HEK293 (cell line): Measurements from ENCODE around the gene RBM19.

ENCODE experiments used
- CTCF ChIP-seq: fragments of 450-650 bp; formaldehyde crosslinking; IDR thresholded peaks from 2 replicates; pipeline ENCODE4 v1.5.1; 2016; ENCODE audit warnings: missing biosample characterization, missing genetic modification characterization
- GLI4 ChIP-seq: fragments of 450-650 bp; formaldehyde crosslinking; IDR thresholded peaks from 2 replicates; pipeline ENCODE4 v1.5.1; 2016; ENCODE audit warnings: missing biosample characterization, missing genetic modification characterization
- SP7 ChIP-seq: fragments of 450-650 bp; formaldehyde crosslinking; IDR thresholded peaks from 2 replicates; pipeline ENCODE4 v1.5.1; 2016; ENCODE audit warnings: missing biosample characterization, missing genetic modification characterization
- ZNF121 ChIP-seq: fragments of 450-650 bp; formaldehyde crosslinking; IDR thresholded peaks from 2 replicates; pipeline ENCODE4 v1.5.1; 2016; ENCODE audit warnings: missing biosample characterization, missing genetic modification characterization
- ZNF2 ChIP-seq: fragments of 450-650 bp; formaldehyde crosslinking; IDR thresholded peaks from 2 replicates; pipeline ENCODE4 v1.5.1; 2016; ENCODE audit warnings: missing biosample characterization, missing genetic modification characterization
- ZNF274 ChIP-seq, 2 experiments: fragments of 200-500 bp in 1 of 2; fragments of 450-650 bp in 1 of 2; sonication (Bioruptor generic) in 1 of 2; formaldehyde crosslinking in 1 of 2; IDR thresholded peaks; 2 replicates each; pipeline versions ENCODE4 v1.5.1 to v1.6.1; 2014 to 2016; ENCODE audit warnings: borderline replicate concordance in 1 of 2, inconsistent platforms in 1 of 2, low read length in 1 of 2, missing biosample characterization in 1 of 2, missing genetic modification characterization in 1 of 2
- ZNF292 ChIP-seq: fragments of 450-650 bp; formaldehyde crosslinking; IDR thresholded peaks from 2 replicates; pipeline ENCODE4 v1.5.1; 2016; ENCODE audit warnings: low read depth, missing biosample characterization, missing genetic modification characterization, borderline replicate concordance
- ZNF645 ChIP-seq: fragments of 450-650 bp; formaldehyde crosslinking; IDR thresholded peaks from 2 replicates; pipeline ENCODE4; 2016; ENCODE audit warnings: missing biosample characterization, missing genetic modification characterization

GRCh38 chr12:113987261-113988063 is 21.3 kb upstream of the RBM19 start:
- no peak for TF ChIP-seq CTCF (tag by site-specific recombination)
- no peak for TF ChIP-seq ZNF274 (IDR thresholded peaks at IDR 0.05; ENCODE audit: low read length)
- no peak for TF ChIP-seq ZNF274 (tag by site-specific recombination; IDR thresholded peaks at IDR 0.05; ENCODE audit: borderline replicate concordance)
- TF ChIP-seq ZNF292 (tag by site-specific recombination): no peak
- no peak for TF ChIP-seq ZNF121
- no peak for TF ChIP-seq ZNF2 (tag by site-specific recombination)
- TF ChIP-seq ZNF645 (tag by site-specific recombination): no peak
- no peak for TF ChIP-seq GLI4
- no peak for TF ChIP-seq SP7 (tag by site-specific recombination)
